ENCODE results near the gene SBF2.
A peak's percentile ranks its signal among the peaks of the same experiment; 100 is the strongest.

Gene SBF2

DNA sequence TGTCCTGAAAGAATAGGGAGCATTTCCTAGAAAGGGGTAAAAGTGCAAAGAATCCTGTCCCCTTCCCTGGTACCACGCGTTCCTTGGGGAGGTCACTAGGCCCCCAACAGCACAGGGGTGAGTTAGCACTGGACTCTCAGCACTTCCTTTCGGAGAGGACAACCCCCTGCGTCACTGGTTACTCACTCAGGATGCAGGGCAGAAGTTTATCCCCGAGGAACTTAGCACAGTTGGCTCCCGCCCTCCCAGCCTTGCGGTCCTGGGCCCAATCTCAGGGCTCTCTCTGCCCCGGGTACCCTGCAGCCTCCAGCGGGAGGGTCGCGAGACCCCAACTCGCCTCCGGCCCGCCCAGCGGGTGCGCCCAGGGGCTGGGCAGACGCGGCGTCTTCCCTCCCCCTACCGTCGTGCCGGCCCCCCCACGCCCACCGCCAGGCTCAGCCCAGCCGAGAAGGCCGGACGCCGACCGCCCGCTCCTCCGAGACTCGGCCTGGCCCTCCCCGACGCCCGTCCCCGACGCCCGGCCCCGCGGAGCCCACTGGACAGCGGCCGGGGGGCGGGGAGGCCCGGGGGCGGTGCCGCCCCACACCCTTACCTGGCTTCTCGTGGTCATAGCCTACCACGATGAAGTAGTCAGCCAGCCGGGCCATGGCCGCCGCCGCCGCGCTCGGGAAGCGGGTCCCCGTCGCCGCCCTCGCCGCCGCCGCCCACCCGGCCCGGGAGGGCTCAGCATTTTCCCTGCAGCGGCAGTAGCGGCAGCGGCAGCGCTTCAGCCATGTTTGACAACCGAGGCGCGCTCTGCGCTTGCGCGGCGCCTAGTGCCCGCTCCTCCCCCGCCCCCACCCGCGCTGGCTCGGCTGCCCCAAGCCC is at the start of gene SBF2:
Gene SBF2 (minus strand): TSS at position 797 of the 867 bp plus-strand sequence. CDS start 150 bp downstream, at position 647.
- DNase-seq: peak; percentile 92

- DNase-seq: peak; percentile 44
Measured at GRCh38 chr11:10338287-10338686, 44.3 kb upstream of the SBF2 start.

DNA sequence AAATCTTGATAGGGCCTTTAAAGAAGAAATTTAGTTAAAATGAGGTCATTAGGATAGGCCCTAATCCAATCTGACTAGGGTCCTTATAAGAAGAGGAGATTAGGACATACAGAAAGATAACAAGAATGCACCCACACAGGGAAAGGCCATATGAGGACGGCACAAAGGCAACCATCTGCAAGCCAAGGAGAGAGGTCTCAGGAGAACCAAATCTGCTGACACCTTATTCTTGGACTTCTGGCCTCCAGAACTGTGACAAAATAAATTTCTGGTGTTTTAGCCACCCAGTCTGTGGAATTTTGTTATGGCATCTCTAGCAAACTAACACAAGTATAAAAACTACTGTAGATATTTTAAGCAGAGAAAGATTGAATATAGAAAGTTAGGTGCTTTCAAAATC is 39.5 kb upstream of the SBF2 start:
- no peak for DNase-seq

DNA sequence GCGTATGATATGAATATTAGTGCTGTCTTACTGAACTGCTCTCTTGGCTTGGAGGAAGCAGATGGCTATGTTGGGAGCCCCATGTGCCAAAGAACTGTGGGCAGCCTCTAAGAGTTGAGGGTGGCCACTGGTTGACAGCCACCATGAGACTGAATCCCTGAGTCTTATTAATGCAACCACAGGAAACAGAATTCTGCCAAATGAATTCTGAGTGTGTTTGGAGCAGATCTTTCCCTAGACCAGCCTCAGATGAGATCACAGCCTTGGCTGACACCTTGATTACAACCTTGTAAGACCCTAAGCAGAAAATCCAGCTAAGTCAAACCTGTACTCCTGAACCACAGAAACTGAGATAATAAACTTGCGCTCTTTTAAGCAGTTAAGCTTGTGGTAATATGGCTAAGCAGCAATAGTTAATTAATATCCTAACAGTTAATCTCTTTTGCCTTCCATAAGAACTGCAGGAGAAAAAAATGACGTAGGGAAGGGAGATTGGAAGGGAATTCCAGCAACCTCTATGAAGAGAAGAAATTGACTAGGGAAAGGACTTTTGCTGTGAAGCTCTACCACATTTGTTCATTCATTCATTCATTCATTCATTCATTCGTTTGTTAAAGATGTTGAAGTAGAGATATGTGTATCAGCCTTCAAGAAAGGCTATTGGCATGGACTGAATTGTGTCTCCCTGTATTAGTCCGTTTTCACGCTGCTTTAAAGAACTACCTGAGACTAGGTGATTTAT is 37.7 kb upstream of the SBF2 start:
- DNase-seq: no peak

DNA sequence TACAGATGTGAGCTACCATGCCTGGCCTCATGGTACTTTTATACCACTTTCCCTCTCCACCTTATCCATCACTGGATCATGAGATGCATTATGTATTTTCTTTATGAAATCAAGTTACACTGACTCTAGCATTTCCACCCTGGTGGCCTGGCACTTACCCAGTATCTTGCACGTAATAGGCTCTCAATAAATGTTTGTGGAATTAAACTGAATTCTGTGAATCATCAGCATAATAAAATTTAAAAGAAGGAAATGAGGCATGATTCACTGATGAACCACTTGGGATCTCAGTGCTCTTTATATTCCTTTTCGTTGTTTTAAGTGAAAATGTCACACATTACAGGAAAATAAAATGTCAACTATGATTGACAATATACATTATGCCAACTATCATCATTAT is 35.9 kb upstream of the SBF2 start:
- DNase-seq: no peak

GRCh38 chr11:10329356-10329755 is 35.3 kb upstream of the SBF2 start:
- no peak for DNase-seq

- DNase-seq: no peak
Measured at GRCh38 chr11:10328314-10329098, 34.5 kb upstream of the SBF2 start.

DNA sequence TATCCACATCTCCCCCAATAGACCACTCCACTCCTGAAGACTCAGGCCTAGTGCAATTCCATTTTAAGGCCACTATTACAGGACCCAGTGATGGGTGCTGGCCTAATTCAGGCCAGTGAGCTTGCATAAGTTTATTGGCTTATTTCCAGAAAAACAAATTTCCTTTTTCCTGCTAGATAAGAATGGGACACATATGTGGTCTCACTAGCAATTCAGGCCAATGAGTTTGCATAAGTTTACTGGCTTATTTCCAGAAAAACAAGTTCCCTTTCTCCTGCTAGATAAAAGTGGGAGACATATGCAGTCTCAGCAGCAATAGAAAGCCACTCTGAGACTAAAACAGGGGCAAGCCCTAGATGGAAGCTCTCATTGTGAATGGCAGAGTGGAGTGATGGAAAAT is 33.2 kb upstream of the SBF2 start:
- DNase-seq: no peak

DNA sequence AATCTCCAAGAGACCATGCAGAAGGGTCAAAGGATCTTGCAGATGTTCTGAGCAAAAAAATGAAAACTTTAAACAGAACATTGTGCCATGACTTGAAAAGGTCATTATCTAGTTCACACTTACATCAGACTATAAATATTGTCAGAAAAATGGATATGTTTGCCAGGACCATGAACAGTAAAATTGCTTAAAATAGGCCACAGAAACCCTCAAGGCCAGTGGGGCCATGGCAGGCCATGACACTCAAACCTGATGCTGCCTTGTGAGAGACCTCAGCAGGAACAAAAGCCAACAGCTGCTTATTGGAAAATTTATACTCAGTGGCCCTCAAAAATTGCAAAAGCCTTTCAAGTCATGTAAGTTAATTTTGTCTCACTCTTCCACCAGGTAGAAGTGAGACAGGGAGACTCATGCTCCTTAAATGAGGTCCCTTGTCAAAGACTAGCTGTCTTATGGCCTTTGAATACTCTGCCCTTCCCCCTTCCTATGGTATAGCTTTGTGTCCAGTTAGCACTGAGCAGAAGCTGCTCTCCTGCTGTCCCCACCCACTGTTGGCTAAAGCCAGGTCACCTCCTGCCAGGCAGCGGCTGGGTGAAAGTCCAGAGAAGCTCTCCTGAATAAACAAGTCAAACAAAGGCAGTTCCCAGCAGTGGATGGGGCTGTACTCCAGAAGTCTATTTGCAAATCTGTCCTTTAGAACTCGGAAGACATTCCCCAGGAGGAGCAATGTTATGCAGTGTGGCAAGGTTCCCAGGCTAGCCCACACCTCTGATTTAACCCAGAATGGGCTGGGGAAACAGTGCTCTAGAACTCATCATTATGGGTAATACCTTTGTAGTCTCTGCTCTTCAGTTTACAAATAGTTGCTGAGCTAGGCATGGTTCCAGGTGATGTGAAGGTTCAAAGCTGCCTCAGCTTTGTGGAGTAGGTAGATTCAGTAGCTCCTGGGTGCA is 32.3 kb upstream of the SBF2 start:
- DNase-seq: no peak

DNA sequence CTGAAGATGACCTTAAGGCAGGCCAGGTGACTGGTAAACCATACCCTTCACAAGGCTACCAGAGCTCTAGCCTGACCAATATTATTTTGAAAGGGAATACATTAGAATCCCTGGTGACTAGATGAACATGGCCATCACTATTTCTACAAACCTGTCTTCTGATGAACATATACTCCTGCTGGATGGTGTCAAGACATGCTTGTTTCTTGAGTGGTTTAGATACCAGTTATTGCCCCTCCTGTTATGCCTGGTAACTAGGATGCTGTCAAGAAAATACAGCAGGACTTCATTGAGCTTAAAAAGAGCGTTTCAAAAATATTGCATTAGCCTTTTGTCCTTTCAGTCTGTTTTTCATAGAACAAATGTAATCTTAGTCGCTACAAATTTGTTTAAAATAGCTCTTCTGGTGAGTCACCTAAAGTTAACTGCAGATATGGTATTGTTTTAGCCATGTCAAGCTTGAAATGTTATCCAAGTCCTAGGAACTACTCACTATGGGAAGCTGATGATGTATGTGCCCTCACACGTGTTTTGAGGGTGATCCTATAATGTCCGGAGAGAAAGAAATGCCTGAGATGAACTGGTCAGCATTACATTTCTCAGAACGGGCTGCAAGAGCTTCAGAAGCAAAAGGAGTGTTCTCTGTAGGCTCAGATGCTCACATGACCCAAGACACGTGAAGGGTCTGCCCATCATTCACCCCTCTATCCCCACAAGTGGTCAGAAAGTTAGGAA is 31.4 kb upstream of the SBF2 start:
- no peak for DNase-seq

DNA sequence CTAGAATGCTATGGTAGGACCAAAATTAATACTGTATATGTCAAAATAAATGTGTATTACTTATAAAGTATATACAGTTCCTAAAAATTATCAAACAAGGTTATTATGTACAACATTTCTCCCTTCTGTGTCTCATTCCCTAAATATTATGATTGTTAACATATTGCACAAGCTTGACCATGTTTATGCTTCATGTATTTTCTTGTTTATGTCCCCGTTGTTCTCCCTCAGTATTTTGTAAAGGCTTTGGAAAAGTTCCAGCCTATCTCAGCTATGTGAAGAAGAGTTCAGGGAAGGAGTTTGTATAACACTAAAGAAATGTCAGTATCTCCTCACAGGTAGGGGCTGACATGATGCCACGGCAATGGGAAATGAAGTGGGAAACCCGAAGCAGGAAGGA is 30.5 kb upstream of the SBF2 start:
- no peak for DNase-seq

GRCh38 chr11:10323793-10324170 is 29.8 kb upstream of the SBF2 start:
- DNase-seq: no peak

GRCh38 chr11:10322830-10323792 is 29.1 kb upstream of the SBF2 start:
- peak; percentile 65 for DNase-seq

DNA sequence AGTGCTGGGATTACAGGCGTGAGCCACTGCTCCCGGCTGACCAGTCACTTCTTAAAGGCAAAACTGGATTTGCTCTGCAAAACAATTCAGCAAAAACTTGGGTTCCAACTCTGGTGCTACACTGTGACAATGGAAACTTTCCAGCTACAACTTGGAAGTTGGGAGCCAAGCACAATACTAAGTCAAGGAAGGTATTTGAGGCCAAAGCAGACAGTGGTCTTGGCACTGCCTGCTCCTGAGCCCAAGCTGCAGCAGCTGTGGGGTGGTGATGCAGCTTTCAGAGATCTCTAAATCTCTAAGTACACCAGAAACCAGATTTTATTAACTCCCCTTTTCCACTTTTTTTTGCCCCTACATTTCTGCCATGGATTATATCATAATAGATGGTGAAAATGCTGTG is 28.4 kb upstream of the SBF2 start:
- peak; percentile 68 for DNase-seq

GRCh38 chr11:10320736-10321465 is 26.9 kb upstream of the SBF2 start:
- DNase-seq: no peak

GRCh38 chr11:10319702-10320558 is 25.9 kb upstream of the SBF2 start:
- DNase-seq: no peak

- DNase-seq: no peak
Measured at GRCh38 chr11:10318527-10318802, 24.4 kb upstream of the SBF2 start.

DNA sequence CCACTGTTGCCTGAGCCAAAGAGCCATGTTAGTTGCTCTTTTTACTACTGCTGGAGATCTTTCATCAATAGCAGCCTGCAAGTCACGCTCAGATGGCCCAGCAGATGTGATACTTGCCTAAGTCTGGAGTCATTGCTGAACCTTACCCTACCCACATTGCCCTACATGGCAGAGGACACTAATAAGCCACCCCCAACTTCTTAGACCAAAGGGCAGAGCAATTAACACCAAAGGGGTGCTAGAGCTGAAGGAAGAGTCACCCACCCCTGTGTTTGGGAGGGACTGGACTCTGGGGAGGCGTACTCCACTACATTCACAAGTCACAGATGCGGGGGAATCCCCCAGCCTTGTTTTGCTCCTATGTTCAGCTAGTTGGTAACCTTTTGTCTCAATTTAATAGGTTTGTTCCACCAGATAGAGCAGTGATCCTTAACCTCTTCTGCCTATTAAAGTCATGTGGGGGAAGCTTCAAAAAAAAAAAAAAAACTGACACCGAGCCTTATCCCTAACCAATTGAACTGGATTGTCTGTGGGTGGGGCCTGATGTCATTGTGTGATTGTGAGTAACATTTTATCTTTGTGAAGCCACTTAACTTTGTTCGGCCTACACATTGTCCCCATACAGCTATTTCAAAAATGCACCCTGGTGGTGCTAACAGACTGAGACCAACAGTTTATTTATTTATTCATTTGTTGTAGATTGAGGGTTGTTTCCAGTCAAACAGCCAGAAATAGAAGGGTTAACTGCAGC is 23.9 kb upstream of the SBF2 start:
- no peak for DNase-seq

Measured in left hindlimb (tissue), 1 donor.